GM19468 (cell line): ENCODE results near the gene ASPSCR1.

ENCODE experiments used
- ATAC-seq: cut with Tn5 transposase; IDR thresholded peaks from one replicate; pipeline ENCODE4 v1.9.1; 2021; ENCODE audit warnings: mild to moderate bottlenecking, moderate library complexity, moderate number of reproducible peaks; ENCODE audit not compliant: unreplicated experiment; ENCODE audit errors: extremely low read depth

Gene ASPSCR1

DNA sequence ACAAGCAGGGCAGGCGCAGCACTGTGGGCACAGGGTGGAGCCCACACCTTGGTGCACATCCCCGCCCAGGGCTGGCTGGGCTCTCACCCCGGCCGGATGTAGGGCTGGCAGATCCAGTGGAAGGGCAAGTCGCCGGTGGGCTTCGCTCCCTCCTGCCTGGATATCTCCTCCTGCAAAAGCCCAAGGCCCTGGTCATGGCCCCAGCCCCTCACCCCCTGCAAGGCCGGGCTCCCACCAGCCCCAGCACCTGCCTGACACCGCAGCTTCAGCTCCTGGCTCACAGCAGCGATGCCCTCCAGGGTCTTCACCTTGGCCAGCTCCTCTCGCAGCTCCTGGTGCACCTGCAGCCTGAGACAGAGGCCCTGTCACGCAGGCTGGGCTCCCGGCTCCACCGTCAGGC is 83.2 kb downstream of the ASPSCR1 start:
- ATAC-seq: no peak

DNA sequence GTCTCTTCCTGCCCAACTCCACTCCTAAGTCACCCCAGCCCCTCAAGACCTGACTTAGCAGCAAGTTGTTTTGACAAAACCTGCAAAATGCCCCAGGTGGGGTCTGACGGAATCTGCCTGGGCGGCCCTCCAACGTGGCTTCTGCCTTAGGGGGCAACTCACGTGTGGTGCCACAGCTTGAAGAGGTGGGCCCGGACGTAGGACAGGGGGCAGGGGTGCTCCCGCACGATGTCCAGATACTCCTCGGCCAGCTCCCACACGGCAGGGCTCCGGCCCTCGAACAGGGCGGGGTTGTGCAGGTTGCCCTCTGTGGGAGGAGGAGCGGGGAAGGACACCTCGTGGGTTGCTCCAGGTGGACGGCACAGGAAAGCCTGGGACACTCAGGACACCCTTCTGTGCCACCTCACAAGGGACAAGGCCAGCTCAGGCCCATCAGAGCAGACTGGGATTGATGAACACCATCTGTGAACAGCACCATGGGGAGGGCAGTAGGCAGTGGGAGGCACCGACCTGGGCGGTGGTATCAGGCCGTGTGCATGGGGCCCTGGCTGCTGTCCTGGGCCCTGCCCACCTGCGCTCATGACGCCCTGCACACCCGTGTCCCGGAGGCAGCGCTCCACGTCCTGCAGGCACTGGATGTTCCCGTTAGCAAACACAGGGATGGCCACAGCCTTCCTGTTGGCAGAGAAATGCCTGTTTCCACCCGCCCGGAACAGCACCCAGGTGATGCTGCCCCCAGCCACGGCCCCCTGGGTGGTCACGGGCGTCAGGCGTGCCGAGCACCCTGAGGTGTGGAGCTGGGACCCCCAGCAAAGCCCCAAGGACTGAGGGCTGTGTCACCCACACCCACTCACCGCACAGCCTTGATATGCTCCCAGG is 83.9 kb downstream of the ASPSCR1 start:
- ATAC-seq: no peak

DNA sequence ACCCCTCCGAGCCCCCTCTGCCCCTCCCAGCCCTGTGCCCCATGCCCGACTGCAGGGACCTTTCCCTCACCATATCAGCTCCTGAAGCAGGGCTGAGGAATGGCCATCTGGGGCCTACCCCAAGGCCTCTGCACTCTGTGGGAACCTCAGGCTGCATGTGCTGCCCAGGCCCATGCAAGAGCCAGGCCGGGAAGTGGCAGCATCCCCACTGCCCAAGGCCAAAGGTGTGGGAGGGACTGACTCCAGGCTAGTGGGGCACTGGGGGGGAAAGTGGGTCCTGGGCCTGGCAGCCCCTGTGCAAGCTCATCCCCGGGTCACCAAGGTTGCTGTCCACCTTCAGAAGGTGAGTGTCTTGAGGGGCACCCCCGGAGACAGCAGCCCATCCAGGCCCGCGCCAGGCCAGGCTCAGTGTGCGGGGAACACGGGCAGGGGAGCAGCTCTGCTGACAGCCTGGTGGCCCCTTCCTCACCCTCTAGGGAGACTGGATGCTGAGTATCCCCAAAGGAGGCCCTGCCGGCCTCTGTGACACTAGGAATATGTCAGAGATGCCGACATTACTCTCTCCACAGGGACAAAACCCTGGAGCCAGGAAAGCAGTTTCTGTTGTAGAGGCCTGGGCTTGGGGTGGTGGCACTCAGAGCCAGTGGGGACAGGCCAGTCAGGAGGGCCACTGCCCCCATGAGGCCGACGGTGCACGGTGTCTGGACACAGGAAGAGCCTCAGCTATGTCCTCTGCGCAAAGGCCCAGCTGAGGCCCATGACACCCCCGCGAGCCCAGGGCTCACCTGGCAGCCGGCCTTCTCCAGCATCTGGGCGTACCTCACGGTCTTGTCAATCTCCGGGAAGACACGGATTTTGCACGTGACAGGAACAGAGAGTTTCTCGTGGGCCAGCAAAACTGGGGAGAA is 84.9 kb downstream of the ASPSCR1 start:
- no peak for ATAC-seq

DNA sequence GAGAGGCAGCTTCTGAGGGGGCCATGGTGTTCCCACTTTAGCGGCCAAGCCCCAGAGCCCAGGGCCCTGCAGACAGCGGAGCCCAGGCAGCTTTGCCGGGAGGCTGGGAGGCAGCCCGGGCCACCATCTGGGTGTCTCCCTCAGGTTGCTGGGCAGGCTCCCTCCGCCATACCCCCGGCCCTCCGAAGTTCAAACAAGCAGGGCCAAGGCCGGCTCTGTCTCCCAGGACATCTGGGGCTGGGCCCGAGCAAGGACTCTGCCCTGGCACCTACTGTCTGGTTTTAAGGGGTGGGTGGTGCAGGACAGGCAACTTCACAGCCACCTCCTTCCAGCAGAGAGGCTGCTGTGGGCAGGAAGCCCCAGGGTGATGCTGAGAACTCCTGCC is 85.5 kb downstream of the ASPSCR1 start:
- no peak for ATAC-seq

DNA sequence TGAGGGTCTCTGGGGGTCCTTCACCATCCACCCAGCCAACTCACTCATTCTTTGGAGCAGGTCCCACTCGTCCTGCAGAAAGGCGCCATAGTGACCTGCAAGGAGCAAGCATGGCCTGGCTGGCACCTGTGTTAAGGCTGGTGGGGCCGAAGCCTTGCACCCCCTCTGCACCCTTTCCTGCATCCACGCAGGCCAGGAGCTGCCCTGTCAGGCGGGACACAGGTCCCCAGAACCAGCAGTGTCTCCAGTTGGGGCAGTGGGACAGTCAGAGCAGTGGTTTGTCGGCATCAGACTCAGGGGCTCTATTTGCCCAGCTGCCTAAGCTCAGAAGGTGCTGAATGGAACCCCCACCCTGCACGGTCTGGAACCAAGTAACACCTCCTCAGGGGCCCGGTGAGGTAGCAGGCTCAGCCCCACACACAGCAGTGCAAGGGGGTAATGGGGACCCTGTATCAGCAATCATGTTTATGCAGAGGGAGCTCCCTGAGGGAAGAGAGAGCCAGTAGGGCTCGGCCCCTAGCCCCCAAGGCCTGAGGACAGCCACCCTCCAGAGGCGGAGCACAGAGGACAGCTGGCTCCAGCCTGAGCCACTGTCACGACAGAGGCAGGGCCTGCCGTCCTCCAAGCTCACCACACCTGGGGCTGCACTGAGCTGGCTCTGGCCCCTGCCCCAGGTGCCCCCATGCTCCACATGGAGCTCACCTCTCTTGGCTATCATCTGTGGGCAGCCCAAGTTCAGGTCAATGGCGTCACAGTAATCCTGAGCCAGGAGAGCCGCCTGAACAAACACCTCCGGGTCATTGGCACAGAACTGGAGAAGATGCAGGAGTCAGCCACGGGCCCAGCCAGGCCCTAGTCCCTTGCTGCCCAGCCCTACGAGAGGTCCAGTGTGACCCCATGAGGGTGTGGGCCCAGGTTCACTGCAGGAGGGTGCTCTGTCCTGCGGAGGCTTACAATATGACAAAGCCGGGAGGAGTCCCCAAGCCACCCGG is 86.3 kb downstream of the ASPSCR1 start:
- ATAC-seq: no peak

DNA sequence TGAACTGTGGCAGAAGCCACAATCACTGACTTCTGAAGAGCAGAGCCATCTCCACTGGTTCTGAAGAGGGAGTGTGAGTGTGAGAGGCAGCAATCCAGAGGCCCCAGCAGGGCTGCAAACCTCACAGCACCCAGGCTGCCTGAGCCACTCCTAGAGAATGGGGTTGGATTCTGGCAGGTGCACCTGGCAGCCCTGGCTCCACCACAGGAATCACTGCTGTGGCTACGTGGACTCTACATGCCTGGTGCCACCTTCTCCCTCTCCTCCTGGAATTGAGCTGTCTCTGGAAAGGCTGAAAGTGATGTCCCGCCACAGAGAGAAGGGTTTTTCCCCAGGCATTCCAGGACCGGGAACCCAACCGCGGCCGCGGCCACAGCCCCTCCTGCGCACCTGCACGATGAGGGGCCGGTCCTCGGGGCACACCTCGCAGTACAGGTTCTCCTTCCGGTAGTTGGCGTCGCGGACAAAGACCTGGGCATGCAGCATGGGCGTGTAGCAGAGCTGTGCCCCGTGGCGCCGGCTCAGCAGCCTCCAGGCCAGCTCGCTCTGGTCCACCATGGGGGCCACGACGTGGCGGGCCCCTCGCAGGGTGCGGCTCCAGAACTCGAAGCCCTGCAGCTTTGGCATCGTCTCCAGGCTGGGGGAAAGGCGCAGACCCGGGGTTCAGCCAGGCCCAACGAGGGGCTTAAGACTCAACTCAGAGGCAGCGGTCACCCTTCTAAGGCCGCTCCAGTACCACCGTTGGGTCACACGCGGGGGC is 87.2 kb downstream of the ASPSCR1 start:
- ATAC-seq: no peak

DNA sequence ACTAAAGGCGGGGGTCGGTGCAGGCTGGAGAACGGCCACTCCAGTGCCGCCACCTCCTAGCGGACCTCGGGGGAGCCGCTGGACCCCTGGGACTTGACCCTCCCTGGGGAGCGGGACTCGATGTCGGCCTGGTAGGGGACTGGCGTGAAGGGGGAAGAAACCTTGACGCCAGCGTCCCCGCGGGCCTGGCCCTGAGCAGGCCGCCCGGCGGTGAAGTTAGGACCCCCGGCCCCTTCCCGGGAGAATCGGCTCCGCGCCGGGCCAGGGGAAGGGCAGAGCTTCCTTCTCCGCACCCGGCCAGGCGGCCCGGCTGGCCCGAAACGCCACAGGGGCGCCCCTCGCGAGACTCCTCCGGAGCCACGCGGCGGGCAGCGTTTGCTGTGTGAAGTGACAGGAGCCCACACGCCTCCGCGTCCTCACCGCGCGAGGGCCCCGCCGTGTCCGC is 87.8 kb downstream of the ASPSCR1 start:
- ATAC-seq: no peak

DNA sequence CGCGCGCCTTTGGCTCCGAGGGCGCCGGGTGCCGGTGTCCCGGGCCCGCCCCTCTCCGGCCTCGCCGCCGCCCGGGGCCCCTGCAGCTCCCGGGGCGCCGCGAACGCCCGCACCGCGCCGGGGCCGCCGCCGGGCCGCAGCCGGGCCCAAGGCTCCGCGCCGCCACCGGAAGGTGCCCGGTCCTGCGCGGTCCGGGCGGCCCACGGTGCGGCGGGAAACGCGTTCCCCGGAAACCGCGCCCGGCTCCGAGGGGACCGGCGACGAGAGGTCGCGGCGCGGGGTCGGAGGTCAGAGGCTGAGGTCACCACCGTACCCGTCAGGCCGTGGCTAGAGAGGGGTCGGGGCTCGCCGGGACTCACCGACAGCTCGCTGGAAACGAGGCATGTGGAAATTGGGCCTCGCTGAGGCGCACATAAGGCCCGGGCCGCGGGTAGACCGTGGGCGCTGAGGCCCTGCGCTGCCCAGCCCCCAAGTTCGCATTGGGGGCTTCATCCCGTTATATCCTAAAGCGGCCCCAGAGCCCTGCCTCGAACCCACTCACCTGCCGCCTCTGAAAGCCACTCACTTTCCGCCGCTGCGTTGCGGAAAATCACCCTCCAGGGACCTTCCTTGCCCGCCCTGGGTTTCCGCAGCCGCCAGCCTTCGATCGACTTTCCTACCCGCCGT is 88.3 kb downstream of the ASPSCR1 start, which contains the start of gene DUS1L:
Gene DUS1L, minus strand, starts transcription at position 167 of the 666 bp plus-strand sequence. CDS start 745 bp downstream, outside the sequence.
- no peak for ATAC-seq
